MCF 10A (cell line): ENCODE results near the gene FXYD2. TPM values are rescaled to one million over a fixed set of nuclear protein-coding genes. Genes with fewer than 3 reads are reported as not detected.

Source experiments
- BruUV-seq: library from RNA; stranded (reverse); fragments of 400-500 nt; replicated peaks from 2 replicates; lab custom pipeline; 2021; lab: Mats Ljungman, UMichigan
- CTCF ChIA-PET: fragments of 300-600 bp; sonication (Branson Sonifier 250); formaldehyde crosslinking; extraction: SDS; loops from one replicate; lab custom pipeline; 2021; ENCODE audit warnings: antibody characterized with exemption, inconsistent platforms; lab: Yijun Ruan, JAX
- POLR2A ChIA-PET: fragments of 300-600, 350-650 bp; sonication (Branson Sonifier 250); formaldehyde crosslinking; extraction: SDS; loops from one replicate; lab custom pipeline; 2020; ENCODE audit warnings: antibody characterized with exemption, inconsistent platforms; lab: Yijun Ruan, JAX
- DNase-seq: peaks from one replicate; pipeline ENCODE4 v3.0.0-alpha.2; 2018; ENCODE audit not compliant: unreplicated experiment
- H3K27ac Mint-ChIP-seq: one replicate; pipeline ENCODE4 v1.8.0; 2022; ENCODE audit warnings: mild to moderate bottlenecking, low read depth, mixed read lengths; ENCODE audit not compliant: unreplicated experiment
- H3K27me3 Mint-ChIP-seq: one replicate; pipeline ENCODE4 v1.8.0; 2022; ENCODE audit warnings: mixed read lengths; ENCODE audit not compliant: insufficient read depth, unreplicated experiment
- H3K36me3 Mint-ChIP-seq: one replicate; pipeline ENCODE4 v1.8.0; 2022; ENCODE audit warnings: mild to moderate bottlenecking, moderate library complexity, mixed read lengths; ENCODE audit not compliant: insufficient read depth, unreplicated experiment
- H3K4me1 Mint-ChIP-seq: one replicate; pipeline ENCODE4 v1.8.0; 2022; ENCODE audit warnings: mixed read lengths; ENCODE audit not compliant: insufficient read depth, unreplicated experiment
- H3K4me3 Mint-ChIP-seq: one replicate; pipeline ENCODE4 v1.8.0; 2022; ENCODE audit warnings: mild to moderate bottlenecking, moderate library complexity, mixed read lengths; ENCODE audit not compliant: unreplicated experiment
- H3K9me3 Mint-ChIP-seq: one replicate; pipeline ENCODE4 v1.8.0; 2022; ENCODE audit warnings: mixed read lengths; ENCODE audit not compliant: unreplicated experiment
- intact Hi-C: fragments of 100-400 bp; cut with micrococcal nuclease; formaldehyde crosslinking; loops from 2 replicates; pipeline ENCODE4 v1.14.1; 2022
- total RNA-seq: library from RNA; stranded (reverse); gene quantifications from 2 replicates; pipeline ENCODE4 v1.2.3, GENCODE V29; 2022
- TF ChIP-seq, protein P1 (sequence below): fragments of 200-600 bp; IDR thresholded peaks from one replicate; pipeline ENCODE4 v1.8.0; 2022; ENCODE audit warnings: antibody characterized with exemption, mild to moderate bottlenecking; ENCODE audit not compliant: unreplicated experiment

Gene FXYD2
- total RNA-seq, 1 experiment from 2014 or later, result not detected

- ChIA-PET CTCF (interaction anchor here (0.6 to 2.7 kb wide), 3 partner anchors 11 to 330 kb away, joined by 3 to 14 read pairs (median 4); no protein-coding TSS in a partner anchor), POLR2A (no interaction called here)
- TF ChIP-seq, protein P1, sequence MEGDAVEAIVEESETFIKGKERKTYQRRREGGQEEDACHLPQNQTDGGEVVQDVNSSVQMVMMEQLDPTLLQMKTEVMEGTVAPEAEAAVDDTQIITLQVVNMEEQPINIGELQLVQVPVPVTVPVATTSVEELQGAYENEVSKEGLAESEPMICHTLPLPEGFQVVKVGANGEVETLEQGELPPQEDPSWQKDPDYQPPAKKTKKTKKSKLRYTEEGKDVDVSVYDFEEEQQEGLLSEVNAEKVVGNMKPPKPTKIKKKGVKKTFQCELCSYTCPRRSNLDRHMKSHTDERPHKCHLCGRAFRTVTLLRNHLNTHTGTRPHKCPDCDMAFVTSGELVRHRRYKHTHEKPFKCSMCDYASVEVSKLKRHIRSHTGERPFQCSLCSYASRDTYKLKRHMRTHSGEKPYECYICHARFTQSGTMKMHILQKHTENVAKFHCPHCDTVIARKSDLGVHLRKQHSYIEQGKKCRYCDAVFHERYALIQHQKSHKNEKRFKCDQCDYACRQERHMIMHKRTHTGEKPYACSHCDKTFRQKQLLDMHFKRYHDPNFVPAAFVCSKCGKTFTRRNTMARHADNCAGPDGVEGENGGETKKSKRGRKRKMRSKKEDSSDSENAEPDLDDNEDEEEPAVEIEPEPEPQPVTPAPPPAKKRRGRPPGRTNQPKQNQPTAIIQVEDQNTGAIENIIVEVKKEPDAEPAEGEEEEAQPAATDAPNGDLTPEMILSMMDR, result no peak
- H3K27me3 Mint-ChIP-seq, result peaks cover 70% of the 10 kb centered on the region
- no peak for DNase-seq
- no peaks in the 10 kb centered on the region for H3K4me1 Mint-ChIP-seq
- intact Hi-C loops, result no loop called here
- BruUV-seq, result no TSS peak
- no peak within 1 kb of the TSS for H3K27ac Mint-ChIP-seq
- no peaks in the 10 kb centered on the region for H3K9me3 Mint-ChIP-seq
- H3K4me3 Mint-ChIP-seq, result no peak within 1 kb of the TSS
- no peaks in the 10 kb centered on the region for H3K36me3 Mint-ChIP-seq
Observed at GRCh38 chr11:117796872-117797529, 27.5 kb downstream of the FXYD2 start, which contains the start of gene DSCAML1. Gene DSCAML1, minus strand, starts transcription at chr11:117797216. Its CDS starts 137 bp downstream, at chr11:117797079.

DNA sequence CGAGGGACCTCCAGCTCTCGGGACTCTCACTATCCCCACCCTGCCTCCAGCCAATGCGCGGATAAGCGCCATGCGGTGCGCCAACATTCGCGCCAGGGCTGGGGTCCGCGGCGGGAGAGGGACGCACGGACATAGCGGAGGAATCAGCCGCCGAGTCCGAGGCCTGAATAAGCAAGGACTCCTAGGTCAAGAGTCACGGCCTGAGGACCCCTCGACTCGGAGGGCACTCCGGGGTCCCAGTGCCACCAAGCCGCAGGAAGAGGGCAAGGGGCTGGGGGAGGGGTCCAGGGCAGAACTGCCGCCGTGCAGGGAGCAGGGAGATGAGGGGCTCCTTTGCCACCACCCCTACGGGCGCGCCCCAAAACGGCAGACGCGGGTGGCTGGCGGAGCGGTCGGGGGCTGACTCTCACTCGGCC, 28.1 kb downstream of the FXYD2 start:
- Mint-ChIP-seq H3K4me3 (no peak overlapping the region), H3K36me3 (no peaks in the 10 kb centered on the region), H3K27ac (no peak overlapping the region), H3K9me3 (no peaks in the 10 kb centered on the region), H3K27me3 (peaks cover 76% of the 10 kb centered on the region), H3K4me1 (no peaks in the 10 kb centered on the region)
- intact Hi-C loops, result no loop called here
- CTCF ChIA-PET, result interaction anchor here (0.6 to 0.7 kb wide), 2 partner anchors 229 to 329 kb away, joined by 3 to 4 read pairs; no protein-coding TSS in a partner anchor
- POLR2A ChIA-PET, result no interaction called here
- TF ChIP-seq, protein P1, result no peak
- DNase-seq, result no peak
- BruUV-seq, result no TSS peak

GRCh38 chr11:117795638-117796455, 28.7 kb downstream of the FXYD2 start:
- no peak overlapping the region for H3K27ac Mint-ChIP-seq
- no peak for DNase-seq
- intact Hi-C loops, result no loop called here
- no peak overlapping the region for H3K4me3 Mint-ChIP-seq
- no peaks in the 10 kb centered on the region for H3K36me3 Mint-ChIP-seq
- CTCF ChIA-PET, result interaction anchor here (0.6 to 0.7 kb wide), 2 partner anchors 230 to 329 kb away, joined by 3 to 4 read pairs; no protein-coding TSS in a partner anchor
- TF ChIP-seq, protein P1, result no peak
- BruUV-seq, result no TSS peak
- H3K4me1 Mint-ChIP-seq, result no peaks in the 10 kb centered on the region
- peaks cover 82% of the 10 kb centered on the region for H3K27me3 Mint-ChIP-seq
- no peaks in the 10 kb centered on the region for H3K9me3 Mint-ChIP-seq
- POLR2A ChIA-PET, result no interaction called here
